Type B pancreatic cell (in vitro differentiated cells): ENCODE measurements around the gene ZG16. TPM values are rescaled to one million over a fixed set of nuclear protein-coding genes. Genes with fewer than 3 reads are reported as not detected.

Experiments
- DNase-seq: peaks from one replicate; pipeline ENCODE4 v3.0.0; 2021; ENCODE audit warnings: mixed read lengths; ENCODE audit not compliant: unreplicated experiment; ENCODE audit errors: extremely low spot score
- H3K27ac Mint-ChIP-seq: 2 replicates; pipeline ENCODE4 v1.8.0; 2021; ENCODE audit warnings: mild to moderate bottlenecking, mixed read lengths
- H3K27me3 Mint-ChIP-seq: 2 replicates; pipeline ENCODE4 v1.8.0; 2021; ENCODE audit warnings: mixed read lengths
- H3K36me3 Mint-ChIP-seq: 2 replicates; pipeline ENCODE4 v1.8.0; 2021; ENCODE audit warnings: mixed read lengths
- H3K4me1 Mint-ChIP-seq: one replicate; pipeline ENCODE4 v1.8.0; 2021; ENCODE audit warnings: mixed read lengths; ENCODE audit not compliant: unreplicated experiment
- H3K4me3 Mint-ChIP-seq: 2 replicates; pipeline ENCODE4 v1.8.0; 2021; ENCODE audit warnings: mild to moderate bottlenecking, mixed read lengths
- H3K9me3 Mint-ChIP-seq: 2 replicates; pipeline ENCODE4 v1.8.0; 2021; ENCODE audit warnings: mixed read lengths
- CTCF ChIP-seq: fragments of 200-600 bp; sonication (generic); conservative IDR thresholded peaks from 2 replicates; pipeline ENCODE4 v1.5.0; 2021; ENCODE audit warnings: antibody characterized with exemption, mild to moderate bottlenecking
- total RNA-seq: library from RNA; stranded (reverse); gene quantifications from 2 replicates; pipeline ENCODE4 v1.2.1, GENCODE V29; 2021; ENCODE audit warnings: low replicate concordance

ZG16 gene
- total RNA-seq, 1 donor from 2014 or later, result 0.85 TPM

GRCh38 chr16:29794231-29794710 lies 16.2 kb downstream of the ZG16 start:
- Mint-ChIP-seq H3K27ac (peak overlapping the region; percentile 9), H3K36me3 (peaks cover 28% of the 10 kb centered on the region), H3K4me1 (peaks cover 24% of the 10 kb centered on the region), H3K4me3 (no peak overlapping the region), H3K27me3 (no peaks in the 10 kb centered on the region), H3K9me3 (no peaks in the 10 kb centered on the region)
- TF ChIP-seq CTCF, result no peak
- no peak for DNase-seq

- Mint-ChIP-seq H3K27ac (peak overlapping the region; percentile 98), H3K9me3 (no peaks in the 10 kb centered on the region), H3K4me3 (peak overlapping the region; percentile 73), H3K4me1 (peaks cover 18% of the 10 kb centered on the region), H3K36me3 (peaks cover 18% of the 10 kb centered on the region), H3K27me3 (no peaks in the 10 kb centered on the region)
- no peak for TF ChIP-seq CTCF
- DNase-seq, result no peak
Observed at GRCh38 chr16:29802416-29802935, 24.4 kb downstream of the ZG16 start.

GRCh38 chr16:29804020-29804419 lies 26.0 kb downstream of the ZG16 start:
- Mint-ChIP-seq H3K27me3 (no peaks in the 10 kb centered on the region), H3K9me3 (no peaks in the 10 kb centered on the region), H3K4me3 (peak overlapping the region; percentile 98), H3K4me1 (peaks cover 29% of the 10 kb centered on the region), H3K27ac (peak overlapping the region; percentile 98), H3K36me3 (peaks cover 9% of the 10 kb centered on the region)
- DNase-seq, result no peak
- no peak for TF ChIP-seq CTCF

GRCh38 chr16:29804455-29805231 lies 26.6 kb downstream of the ZG16 start:
- no peak for TF ChIP-seq CTCF
- H3K36me3 Mint-ChIP-seq, result peaks cover 9% of the 10 kb centered on the region
- H3K9me3 Mint-ChIP-seq, result no peaks in the 10 kb centered on the region
- peak overlapping the region; percentile 98 for H3K27ac Mint-ChIP-seq
- H3K4me1 Mint-ChIP-seq, result peaks cover 30% of the 10 kb centered on the region
- H3K27me3 Mint-ChIP-seq, result no peaks in the 10 kb centered on the region
- peak overlapping the region; percentile 98 for H3K4me3 Mint-ChIP-seq
- no peak for DNase-seq

GRCh38 chr16:29805232-29806098 lies 27.4 kb downstream of the ZG16 start:
- peak; percentile 34 for TF ChIP-seq CTCF
- peak overlapping the region; percentile 98 for H3K27ac Mint-ChIP-seq
- peaks cover 9% of the 10 kb centered on the region for H3K36me3 Mint-ChIP-seq
- DNase-seq, result peak; percentile 98
- H3K9me3 Mint-ChIP-seq, result no peaks in the 10 kb centered on the region
- no peaks in the 10 kb centered on the region for H3K27me3 Mint-ChIP-seq
- peak overlapping the region; percentile 98 for H3K4me3 Mint-ChIP-seq
- peaks cover 32% of the 10 kb centered on the region for H3K4me1 Mint-ChIP-seq
